Raji (cell line): ENCODE data around the gene ARID1B.

ENCODE experiments used
- POLR2A ChIP-seq: IDR thresholded peaks from 2 replicates; pipeline ENCODE4 v1.6.1; 2011; ENCODE audit warnings: low read depth, low read length, control low read depth; ENCODE audit not compliant: insufficient read depth

ARID1B gene

DNA sequence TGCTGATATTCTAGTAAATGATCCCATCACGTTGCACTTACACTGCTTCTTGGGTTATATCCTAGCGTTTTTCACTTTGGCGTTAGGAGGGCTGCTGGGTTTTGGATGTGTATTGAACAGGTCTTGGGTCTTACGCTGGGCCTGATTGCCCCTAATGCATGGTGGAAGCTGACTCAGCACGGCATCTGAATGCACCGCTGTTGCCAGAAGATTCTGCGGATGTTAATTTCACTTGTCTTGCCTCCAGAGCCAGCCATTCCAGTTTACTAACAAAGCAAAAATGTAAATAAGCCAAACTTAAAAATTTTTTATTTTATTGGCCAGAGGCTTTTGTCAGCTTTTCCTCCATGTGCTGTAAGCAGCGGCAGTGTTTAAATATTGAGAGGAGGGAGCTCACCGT, 312.7 kb downstream of the ARID1B start:
- TF ChIP-seq POLR2A = no peak

- TF ChIP-seq POLR2A = no peak
These were observed 313.6 kb downstream of the ARID1B start for GRCh38 chr6:157090736-157091135.

- TF ChIP-seq POLR2A = no peak
These were observed 314.1 kb downstream of the ARID1B start for GRCh38 chr6:157091243-157091642.

GRCh38 chr6:157091856-157092460, 314.8 kb downstream of the ARID1B start:
- TF ChIP-seq POLR2A = no peak

GRCh38 chr6:157092736-157093135, 315.6 kb downstream of the ARID1B start:
- TF ChIP-seq POLR2A = no peak

DNA sequence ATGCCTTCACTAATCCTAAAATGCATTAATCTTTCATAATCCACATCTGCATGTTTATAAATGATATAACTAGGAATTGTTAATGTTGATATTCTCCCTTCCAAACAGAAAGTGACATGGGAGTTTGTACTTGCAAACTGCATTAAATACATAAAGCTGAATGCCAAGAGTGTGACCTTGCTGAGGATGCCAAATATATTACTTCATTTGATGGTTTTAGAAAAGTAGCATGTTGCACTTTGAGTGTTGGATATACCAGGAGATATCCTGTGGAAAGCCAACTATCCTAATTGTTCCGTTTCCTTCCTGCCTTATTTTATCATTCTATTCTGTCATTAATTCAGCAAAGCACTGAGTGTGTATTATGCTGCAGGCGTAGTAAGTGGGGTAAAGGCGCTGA, 316.4 kb downstream of the ARID1B start:
- no peak for TF ChIP-seq POLR2A

- no peak for TF ChIP-seq POLR2A
These were observed 316.9 kb downstream of the ARID1B start for GRCh38 chr6:157094038-157094437.

GRCh38 chr6:157095084-157095483, 317.9 kb downstream of the ARID1B start:
- TF ChIP-seq POLR2A = no peak

GRCh38 chr6:157095569-157095968, 318.4 kb downstream of the ARID1B start:
- no peak for TF ChIP-seq POLR2A

DNA sequence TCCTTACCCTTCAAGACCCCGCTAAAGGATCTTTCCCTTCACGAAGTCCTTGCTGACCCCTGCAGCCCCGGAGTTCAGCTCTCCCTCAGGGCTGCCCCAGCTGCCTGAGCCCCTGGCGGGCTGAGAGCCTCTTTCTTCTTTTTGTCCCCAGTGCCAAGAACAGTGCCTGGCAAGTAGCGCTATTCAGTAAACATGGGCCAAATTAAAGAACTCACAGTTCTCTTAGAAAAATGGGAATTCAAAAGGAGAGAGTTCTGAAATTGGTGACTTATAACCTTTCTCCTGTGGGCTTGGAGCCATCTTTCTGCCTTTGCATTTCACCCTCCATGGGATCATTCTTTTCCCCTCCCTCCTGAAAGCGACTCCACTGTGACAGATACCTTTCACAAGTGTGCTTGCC, 318.9 kb downstream of the ARID1B start:
- TF ChIP-seq POLR2A = no peak

GRCh38 chr6:157096522-157096921, 319.3 kb downstream of the ARID1B start:
- TF ChIP-seq POLR2A = no peak

DNA sequence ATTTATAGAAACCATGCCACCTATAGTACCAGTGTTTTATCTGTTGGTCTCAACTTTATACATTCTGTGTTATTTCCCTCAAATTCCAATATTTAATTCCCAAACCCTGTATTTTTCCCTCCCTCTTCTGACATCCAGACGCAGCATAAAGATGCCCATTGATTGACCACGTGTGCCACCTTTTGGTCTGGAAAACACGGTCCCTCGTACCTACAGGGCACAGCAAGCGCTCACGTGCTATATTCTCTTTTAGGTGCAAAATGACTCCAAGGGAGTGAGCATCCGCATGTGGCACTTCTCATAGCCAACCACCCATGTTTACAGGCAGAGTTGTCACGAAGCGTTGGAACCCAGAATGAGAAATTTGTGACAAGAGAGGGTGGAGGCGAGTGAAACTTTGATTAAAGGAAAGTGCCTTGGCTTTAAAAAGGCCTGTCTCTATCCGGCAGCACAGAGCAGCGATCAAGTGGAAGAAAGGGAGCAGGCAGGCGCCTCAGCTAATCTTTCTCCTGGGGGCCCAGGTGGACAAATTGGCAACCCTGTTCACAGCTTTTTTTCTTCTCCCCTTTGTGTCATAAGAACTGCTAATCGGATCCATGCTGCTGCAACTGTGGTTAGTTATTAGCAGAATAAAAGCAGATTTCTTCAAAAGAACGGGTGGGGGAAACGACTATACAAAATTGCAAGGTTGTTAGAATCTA, 320.2 kb downstream of the ARID1B start:
- TF ChIP-seq POLR2A = no peak

- no peak for TF ChIP-seq POLR2A
These were observed 321.8 kb downstream of the ARID1B start for GRCh38 chr6:157098999-157099398.

- TF ChIP-seq POLR2A = no peak
These were observed 322.9 kb downstream of the ARID1B start for GRCh38 chr6:157099912-157100593.

DNA sequence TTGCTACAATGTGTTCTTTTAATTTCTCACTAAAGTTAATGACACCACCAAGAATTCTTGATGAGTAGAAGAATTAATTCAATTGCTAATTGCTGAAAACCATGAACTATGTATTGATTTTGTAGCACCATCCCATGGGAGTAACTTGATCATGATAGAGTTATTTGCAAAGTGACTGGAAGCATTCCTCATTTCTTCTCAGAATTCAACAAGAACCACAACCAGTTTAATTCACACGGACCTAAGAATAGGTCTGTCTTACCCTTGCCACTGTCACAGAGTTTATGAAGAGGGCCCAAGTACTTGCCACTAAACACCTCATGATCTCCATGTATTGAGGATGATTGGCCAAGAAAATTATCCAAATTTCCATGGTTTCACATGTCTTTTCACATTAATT, 324.0 kb downstream of the ARID1B start:
- no peak for TF ChIP-seq POLR2A

DNA sequence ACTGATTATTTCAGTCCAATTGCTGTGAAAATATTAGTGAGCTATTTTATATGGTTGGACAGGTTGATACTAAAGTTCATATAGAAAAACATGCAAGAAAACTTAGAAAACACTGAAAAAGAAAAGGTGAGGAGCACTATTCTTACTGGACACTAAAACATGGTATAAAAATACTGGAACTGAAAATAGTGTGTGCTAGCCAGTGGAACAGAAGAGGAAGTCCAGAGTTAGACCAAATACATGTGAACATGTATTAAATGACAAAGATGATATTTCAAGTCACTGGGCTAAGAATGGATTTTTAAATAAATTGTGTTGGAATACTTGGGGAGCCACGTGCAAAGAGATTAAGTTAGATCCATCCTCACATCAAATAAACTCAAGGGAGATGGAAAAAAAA, 327.6 kb downstream of the ARID1B start:
- TF ChIP-seq POLR2A = no peak
